Measurements from ENCODE around the gene LBR.

Gene LBR

GRCh38 chr1:225442123-225442505 lies 14.3 kb upstream of the LBR start:
- DNase-seq, result no peak

- DNase-seq, result no peak
Measured at GRCh38 chr1:225441314-225442122, 13.7 kb upstream of the LBR start.

- no peak for DNase-seq
Measured at GRCh38 chr1:225440380-225441221, 12.8 kb upstream of the LBR start.

- DNase-seq, result no peak
Measured at GRCh38 chr1:225437710-225438437, 10.0 kb upstream of the LBR start.

DNA sequence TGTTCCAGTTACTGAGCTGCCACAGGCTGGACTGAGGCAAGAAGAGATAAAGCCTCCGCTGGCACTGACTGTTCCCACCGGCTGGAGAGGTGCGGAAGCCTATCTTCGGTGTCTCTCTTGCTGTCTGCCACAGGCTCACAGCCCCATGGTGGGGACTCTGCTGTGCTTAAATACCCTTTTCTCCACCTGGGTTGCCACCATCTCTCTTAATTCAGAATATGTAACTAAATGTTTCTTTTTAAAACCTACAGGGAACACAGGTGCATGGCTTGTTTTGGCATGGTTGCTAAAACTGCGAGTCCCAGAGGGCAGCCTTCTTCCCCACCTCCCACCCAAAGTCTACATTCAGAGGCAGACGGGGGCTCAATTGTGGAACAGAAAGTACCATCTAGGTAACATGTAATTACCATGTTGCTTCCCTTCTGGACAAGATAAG lies 8.1 kb upstream of the LBR start:
- DNase-seq, result no peak

DNA sequence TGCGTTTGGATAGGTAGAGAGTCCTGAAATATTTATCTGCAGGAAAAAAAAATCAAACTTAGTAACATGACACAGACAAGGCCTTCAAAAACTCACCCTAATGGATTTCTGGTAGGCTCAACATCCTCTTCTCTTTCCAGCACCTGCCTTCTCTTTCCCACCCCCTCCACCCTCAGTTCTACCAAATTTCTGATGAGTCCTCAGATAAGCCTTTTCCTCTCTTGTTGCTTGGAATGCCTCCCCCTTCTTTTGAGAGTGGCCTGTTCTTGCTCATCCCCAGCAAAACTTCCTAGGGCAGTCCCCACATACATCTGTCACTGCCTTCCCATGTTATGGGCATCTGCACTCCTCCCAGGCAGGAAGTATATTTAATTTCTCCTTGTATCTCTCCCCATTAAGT lies 7.6 kb upstream of the LBR start:
- DNase-seq, result no peak

DNA sequence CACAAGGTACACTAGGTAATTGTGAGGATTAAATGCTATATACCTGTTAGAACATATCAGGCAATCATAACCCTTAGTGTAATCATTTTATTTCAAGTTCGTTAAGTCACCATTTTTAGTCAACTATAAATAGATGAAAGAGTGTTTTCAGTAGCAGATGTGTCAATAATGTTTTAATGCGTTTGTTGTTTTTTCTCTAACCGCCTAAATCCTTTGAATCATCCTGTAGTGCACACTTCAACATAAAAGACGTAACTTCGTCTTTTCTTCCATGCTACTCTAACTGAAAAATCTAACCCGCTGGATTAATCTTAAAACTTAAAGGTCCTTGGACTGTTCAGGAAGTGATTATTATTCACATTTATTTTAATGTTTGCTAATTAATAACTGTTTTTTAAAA lies 7.2 kb upstream of the LBR start:
- DNase-seq, result no peak

GRCh38 chr1:225434046-225434445 lies 6.2 kb upstream of the LBR start:
- DNase-seq, result no peak

- DNase-seq, result no peak
Measured at GRCh38 chr1:225431081-225431863, 3.4 kb upstream of the LBR start.

DNA sequence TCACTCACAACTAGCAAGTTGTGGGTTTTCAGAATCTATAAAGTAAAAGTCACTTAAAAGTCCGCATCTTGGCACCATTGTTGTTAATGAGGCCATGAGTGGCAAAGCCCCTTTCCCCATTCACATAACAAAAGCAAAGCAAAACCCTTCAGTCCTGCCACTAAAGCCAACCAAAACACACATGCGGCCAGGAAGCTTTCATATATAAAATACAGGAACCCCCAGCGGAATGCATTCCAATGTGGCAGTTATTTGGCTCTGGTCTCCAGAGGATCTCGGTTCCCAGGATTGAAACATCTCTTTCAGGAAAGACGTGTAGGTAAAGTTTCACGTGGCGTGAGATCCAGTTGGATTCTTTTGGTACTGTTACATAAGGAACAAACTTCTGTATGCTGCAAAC lies 2.5 kb upstream of the LBR start:
- no peak for DNase-seq

GRCh38 chr1:225428881-225429455 lies 1.1 kb upstream of the LBR start:
- no peak for DNase-seq

DNA sequence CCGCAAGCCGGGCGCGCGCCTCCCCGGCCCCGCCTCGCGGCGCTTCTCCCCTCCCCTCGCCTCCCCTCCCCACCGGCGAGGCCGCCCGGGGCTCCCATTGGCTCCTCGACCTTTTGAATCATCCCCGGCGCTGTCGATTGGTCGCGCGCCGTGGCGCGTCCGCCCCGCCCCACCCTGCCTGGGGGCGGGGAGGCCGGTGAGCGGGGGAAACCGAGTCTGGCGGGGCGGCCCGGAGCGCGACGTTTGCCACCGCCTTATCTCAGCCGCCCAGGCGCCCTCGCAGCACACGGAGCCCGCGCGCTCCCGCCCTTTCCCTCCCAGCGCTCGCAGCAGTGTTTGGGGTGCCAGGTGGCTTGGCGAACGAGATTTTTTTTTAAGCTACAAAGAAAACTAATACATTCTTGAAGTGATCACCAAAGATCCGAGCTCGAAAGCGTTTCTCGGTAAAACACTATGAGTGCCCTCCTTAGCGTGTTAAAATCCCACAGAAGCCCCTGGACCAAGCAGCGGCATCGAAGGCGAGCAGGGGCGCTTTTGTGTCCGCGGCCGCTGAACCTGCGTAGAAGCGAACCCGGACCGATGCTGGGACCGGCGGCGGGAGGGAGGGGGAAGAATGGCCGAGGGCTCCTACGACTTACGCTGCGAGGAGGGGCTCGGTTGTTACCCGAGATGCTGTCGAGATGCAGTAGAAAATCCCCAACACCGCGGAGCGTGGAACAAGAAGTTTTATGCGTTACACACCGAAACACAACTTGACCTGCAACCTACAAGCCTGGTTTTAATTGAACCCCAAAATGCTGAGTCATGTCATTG lies 436 bp upstream of the LBR start:
- DNase-seq, result peak; percentile 92

- DNase-seq, result peak; percentile 57
Measured at GRCh38 chr1:225426395-225427234, 1.2 kb downstream of the LBR start.

- DNase-seq, result no peak
Measured at GRCh38 chr1:225425201-225425786, 2.5 kb downstream of the LBR start.

DNA sequence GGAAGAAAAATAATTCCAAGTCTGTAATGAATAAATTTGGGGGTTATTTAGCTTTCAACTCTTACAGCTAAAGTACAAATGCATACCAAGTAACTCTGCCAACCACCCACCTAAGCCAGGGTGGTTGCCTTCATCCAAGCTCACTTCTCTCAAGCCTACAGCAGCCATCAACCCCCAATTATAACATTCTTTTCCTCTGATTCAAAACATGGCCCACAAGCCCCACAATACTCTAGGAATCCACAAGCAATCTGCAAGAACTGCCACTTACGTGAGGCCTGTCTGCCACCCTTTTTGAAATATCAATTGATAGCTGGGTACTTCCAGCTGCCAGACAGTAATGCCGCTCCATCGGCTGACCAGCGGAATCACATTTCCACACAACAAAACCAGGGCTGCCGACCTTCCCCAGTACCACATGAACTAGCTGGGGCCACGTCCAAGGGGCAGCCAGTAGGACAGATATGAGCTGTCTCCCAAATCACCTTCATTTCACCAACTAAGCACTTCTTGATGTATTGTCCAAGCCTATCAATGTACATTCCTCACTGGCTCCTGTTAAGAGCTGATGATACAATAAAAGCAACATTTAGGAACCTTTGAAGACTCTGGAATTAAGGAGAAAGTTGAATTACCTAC lies 3.2 kb downstream of the LBR start:
- DNase-seq, result no peak

DNA sequence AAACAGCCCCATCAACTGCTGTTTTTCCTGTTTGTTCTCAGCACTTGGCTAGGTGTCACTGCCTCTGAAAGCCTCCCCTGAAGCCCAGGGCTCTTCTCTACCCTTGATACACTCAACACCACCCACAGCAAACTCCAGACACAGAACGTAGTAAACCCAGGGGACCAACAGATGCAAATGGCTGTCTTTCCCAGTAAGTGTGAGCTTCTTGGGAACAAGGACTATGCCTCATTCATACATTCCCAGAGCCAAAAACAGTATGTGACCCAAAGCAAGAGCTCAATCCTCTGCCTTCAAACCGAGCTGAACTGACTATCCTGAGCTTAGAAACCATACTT lies 4.4 kb downstream of the LBR start:
- no peak for DNase-seq

- DNase-seq, result no peak
Measured at GRCh38 chr1:225422795-225423517, 4.9 kb downstream of the LBR start.

- no peak for DNase-seq
Measured at GRCh38 chr1:225422031-225422605, 5.7 kb downstream of the LBR start.

GRCh38 chr1:225418598-225418997 lies 9.2 kb downstream of the LBR start:
- no peak for DNase-seq
